ENCODE results near the gene FRYL. TPM values are rescaled to one million over a fixed set of nuclear protein-coding genes. Genes with fewer than 3 reads are reported as not detected.
"Not testable (repeated sequence)": the region's sequence is repeated elsewhere in the genome, so short reads cannot be mapped to it uniquely, and the experiment has no call there.

FRYL gene
- total RNA-seq, 1 donor from 2014 or later: 190 TPM

DNA sequence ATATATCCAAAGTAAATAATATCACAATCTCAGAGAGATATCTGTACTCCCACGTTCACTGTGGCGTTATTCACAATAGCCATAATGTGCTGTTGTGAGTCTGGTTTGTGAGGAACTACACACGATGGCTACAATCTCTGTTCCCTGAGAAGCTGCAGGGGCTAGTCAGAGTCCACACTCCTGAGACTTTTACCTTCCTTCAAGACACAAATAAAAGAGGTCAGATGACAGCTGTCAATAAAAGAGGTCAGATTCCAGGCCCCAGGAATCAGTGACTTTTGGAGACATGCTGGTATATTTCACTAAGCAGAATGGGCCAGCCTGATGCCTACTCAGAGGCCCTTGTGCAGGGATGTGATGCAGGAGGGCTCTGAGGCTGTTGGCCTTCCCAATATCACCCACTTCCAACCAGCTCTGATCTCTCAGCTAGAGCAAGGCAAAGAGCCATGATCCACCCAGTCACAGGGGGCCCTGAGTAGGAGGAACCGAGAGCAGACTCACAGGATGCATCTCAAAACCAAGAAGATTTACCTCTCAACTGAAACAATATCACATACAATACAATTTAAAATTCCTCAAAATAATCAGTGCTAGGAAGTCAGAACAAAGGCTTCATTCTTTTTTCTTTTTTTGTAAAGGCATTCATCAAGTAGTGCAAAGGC lies 13.8 kb downstream of the FRYL start:
- no peaks in the 10 kb centered on the region for H3K27me3 Mint-ChIP-seq (ENCODE audit: unreplicated experiment)
- H3K27ac Mint-ChIP-seq (ENCODE audit: unreplicated experiment): peak overlapping the region; percentile 44
- H3K36me3 Mint-ChIP-seq (ENCODE audit: unreplicated experiment): no peaks in the 10 kb centered on the region
- H3K4me1 Mint-ChIP-seq (ENCODE audit: low read depth, unreplicated experiment): peaks cover 25% of the 10 kb centered on the region
- peaks cover 7% of the 10 kb centered on the region for H3K9me3 Mint-ChIP-seq (ENCODE audit: unreplicated experiment)
- TF ChIP-seq, protein P1, sequence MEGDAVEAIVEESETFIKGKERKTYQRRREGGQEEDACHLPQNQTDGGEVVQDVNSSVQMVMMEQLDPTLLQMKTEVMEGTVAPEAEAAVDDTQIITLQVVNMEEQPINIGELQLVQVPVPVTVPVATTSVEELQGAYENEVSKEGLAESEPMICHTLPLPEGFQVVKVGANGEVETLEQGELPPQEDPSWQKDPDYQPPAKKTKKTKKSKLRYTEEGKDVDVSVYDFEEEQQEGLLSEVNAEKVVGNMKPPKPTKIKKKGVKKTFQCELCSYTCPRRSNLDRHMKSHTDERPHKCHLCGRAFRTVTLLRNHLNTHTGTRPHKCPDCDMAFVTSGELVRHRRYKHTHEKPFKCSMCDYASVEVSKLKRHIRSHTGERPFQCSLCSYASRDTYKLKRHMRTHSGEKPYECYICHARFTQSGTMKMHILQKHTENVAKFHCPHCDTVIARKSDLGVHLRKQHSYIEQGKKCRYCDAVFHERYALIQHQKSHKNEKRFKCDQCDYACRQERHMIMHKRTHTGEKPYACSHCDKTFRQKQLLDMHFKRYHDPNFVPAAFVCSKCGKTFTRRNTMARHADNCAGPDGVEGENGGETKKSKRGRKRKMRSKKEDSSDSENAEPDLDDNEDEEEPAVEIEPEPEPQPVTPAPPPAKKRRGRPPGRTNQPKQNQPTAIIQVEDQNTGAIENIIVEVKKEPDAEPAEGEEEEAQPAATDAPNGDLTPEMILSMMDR (IDR thresholded peaks at IDR 0.05; ENCODE audit: partially characterized antibody, unreplicated experiment): no peak
- H3K4me3 Mint-ChIP-seq (ENCODE audit: unreplicated experiment): no peak overlapping the region
- DNase-seq: no peak

DNA sequence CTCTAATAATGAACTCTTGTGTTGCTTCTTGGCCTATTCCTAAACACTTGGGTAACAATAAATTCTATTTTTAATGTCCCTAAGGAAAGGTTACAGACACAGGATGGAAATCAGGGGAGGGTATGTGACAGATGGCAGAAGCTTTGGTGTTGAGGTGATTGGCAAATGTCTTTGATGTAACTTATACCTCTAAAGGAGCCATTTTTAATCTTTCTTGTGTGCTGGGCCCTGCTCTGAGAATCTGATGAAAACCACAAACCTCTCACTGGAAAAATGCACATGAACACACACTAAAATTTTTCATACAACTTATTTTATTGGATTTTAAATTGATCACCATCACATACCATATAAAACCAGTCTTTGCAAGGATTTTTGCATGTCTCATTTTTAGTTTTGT lies 17.7 kb downstream of the FRYL start:
- peaks cover 1% of the 10 kb centered on the region for H3K27me3 Mint-ChIP-seq (ENCODE audit: unreplicated experiment)
- H3K9me3 Mint-ChIP-seq (ENCODE audit: unreplicated experiment): peaks cover 5% of the 10 kb centered on the region
- DNase-seq: no peak
- H3K27ac Mint-ChIP-seq (ENCODE audit: unreplicated experiment): no peak overlapping the region
- H3K36me3 Mint-ChIP-seq (ENCODE audit: unreplicated experiment): no peaks in the 10 kb centered on the region
- TF ChIP-seq, protein P1 (IDR thresholded peaks at IDR 0.05; ENCODE audit: partially characterized antibody, unreplicated experiment): no peak
- H3K4me1 Mint-ChIP-seq (ENCODE audit: low read depth, unreplicated experiment): peaks cover 24% of the 10 kb centered on the region
- H3K4me3 Mint-ChIP-seq (ENCODE audit: unreplicated experiment): no peak overlapping the region

DNA sequence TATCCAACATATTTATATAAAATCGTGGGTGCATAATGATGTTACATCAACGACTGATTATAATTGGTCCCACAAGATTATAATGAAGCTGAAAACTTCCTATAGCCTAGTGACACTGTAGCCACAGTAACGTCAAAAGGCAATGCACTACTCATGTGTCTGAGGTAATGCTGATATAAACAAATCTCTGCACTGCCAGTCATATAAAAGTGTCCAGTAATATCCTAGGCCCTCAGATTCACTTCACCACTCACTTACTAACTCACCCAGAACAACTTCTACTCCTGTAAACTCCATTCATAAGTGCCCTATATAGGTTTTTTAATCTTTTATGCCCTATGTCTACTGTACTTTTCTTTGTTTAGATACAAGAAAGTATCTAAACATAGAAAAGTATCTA lies 18.8 kb downstream of the FRYL start:
- peaks cover 1% of the 10 kb centered on the region for H3K27me3 Mint-ChIP-seq (ENCODE audit: unreplicated experiment)
- no peaks in the 10 kb centered on the region for H3K36me3 Mint-ChIP-seq (ENCODE audit: unreplicated experiment)
- TF ChIP-seq, protein P1 (IDR thresholded peaks at IDR 0.05; ENCODE audit: partially characterized antibody, unreplicated experiment): no peak
- peak overlapping the region; percentile 29 for H3K27ac Mint-ChIP-seq (ENCODE audit: unreplicated experiment)
- no peak for DNase-seq
- H3K4me1 Mint-ChIP-seq (ENCODE audit: low read depth, unreplicated experiment): peaks cover 20% of the 10 kb centered on the region
- no peak overlapping the region for H3K4me3 Mint-ChIP-seq (ENCODE audit: unreplicated experiment)
- H3K9me3 Mint-ChIP-seq (ENCODE audit: unreplicated experiment): peaks cover 1% of the 10 kb centered on the region

DNA sequence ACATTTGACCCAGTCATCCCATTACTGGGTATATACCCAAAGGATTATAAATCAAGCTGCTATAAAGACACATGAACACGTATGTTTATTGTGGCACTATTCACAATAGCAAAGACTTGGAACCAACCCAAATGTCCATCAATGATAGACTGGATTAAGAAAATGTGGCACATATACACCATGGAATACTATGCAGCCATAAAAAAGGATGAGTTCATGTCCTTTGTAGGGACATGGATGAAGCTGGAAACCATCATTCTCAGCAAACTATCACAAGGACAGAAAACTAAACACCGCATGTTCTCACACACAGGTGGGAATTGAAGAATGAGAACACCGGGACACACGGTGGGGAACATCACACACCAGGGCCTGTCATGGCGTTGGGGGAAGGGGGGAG lies 21.4 kb downstream of the FRYL start:
- H3K4me3 Mint-ChIP-seq (ENCODE audit: unreplicated experiment); H3K27ac Mint-ChIP-seq (ENCODE audit: unreplicated experiment); H3K27me3 Mint-ChIP-seq (ENCODE audit: unreplicated experiment); H3K36me3 Mint-ChIP-seq (ENCODE audit: unreplicated experiment); DNase-seq; H3K9me3 Mint-ChIP-seq (ENCODE audit: unreplicated experiment): not testable (repeated sequence)
- H3K4me1 Mint-ChIP-seq (ENCODE audit: low read depth, unreplicated experiment): peaks cover 24% of the 10 kb centered on the region

DNA sequence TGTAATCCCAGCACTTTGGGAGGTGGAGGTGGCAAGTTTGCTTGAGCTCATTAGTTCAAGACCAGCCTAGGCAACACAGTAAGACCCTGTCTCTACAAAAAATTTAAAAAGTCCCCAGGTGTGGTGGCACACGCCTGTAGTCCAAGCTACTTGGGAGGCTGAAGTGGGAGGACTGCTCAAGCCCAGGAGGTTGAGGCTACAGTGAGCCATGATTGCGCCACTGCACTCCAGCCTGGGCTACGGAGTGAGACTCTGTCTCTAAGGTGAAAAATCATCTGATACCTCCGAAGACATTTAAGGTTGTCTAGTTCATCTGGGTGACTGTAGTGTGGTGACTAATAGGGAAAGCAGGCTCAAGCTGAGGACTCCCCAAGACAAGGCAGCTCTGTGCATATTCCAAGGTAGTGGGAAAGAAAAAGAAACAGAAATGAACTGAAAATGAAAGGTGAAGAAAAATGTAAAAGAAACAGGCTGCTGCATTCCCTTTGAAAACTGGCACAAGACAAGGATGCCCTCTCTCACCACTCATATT lies 23.3 kb downstream of the FRYL start:
- H3K4me1 Mint-ChIP-seq (ENCODE audit: low read depth, unreplicated experiment): peaks cover 31% of the 10 kb centered on the region
- peaks cover 11% of the 10 kb centered on the region for H3K36me3 Mint-ChIP-seq (ENCODE audit: unreplicated experiment)
- TF ChIP-seq, protein P1 (IDR thresholded peaks at IDR 0.05; ENCODE audit: partially characterized antibody, unreplicated experiment): no peak
- H3K27me3 Mint-ChIP-seq (ENCODE audit: unreplicated experiment): peaks cover 1% of the 10 kb centered on the region
- no peak overlapping the region for H3K27ac Mint-ChIP-seq (ENCODE audit: unreplicated experiment)
- no peak for DNase-seq
- H3K4me3 Mint-ChIP-seq (ENCODE audit: unreplicated experiment): no peak overlapping the region
- no peaks in the 10 kb centered on the region for H3K9me3 Mint-ChIP-seq (ENCODE audit: unreplicated experiment)

Data from glutamatergic neuron (in vitro differentiated cells).